ENCODE measurements around the gene PAPSS1. TPM values are rescaled to one million over a fixed set of nuclear protein-coding genes. Genes with fewer than 3 reads are reported as not detected.

Gene PAPSS1
- total and polyA plus RNA-seq, 9 of the 15 experiments (the other 6 are each of a cell fraction or from before 2014, with no cell fraction given), result 21.1 to 53.9 (median 41.9) TPM

DNA sequence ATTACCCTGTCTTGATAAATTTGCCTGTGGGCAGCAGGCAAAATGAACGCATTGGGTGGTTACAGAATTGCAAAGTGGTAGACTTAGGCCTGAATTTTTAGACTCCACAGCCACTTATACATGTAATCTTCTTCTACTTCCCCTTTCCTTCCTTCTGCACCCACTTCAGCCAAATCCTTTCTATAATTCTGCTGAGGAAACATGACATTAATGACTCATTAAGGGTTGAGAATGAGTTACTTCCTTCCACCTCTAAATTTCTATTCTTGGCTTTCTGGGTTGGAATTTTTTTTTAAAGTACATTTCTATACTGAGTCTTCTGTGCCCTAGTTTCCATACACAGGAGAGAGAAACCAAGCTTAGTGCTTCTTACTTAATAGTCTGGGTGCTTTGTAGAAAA is 10.1 kb downstream of the PAPSS1 start (continued):
- TF ChIP-seq FOXO4 (CRISPR knock-in tag; IDR thresholded peaks at IDR 0.05), result no peak
- no peak for TF ChIP-seq CHCHD3 (CRISPR knock-in tag; IDR thresholded peaks at IDR 0.05)
- TF ChIP-seq ARNT (IDR thresholded peaks at IDR 0.05), result no peak

DNA sequence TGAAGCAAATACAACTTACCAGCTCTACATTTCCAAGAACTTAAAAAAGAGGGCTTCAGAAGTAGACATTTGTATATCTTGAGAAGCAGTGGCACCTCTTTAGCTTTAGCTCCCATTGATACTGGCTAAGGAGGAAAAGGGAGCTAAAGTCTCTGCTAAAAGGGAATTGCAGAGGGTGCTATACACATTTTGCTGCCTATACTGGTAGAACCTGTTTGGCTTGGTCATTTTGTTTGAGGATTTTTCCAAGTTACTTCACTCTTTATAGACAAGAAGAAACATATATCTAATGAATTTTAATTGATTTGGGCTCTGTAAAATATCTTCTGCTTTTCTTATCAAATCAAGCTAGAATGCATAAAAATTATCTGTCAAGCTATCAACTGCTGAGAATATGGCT is 11.8 kb downstream of the PAPSS1 start:
- CTCF ChIA-PET (ENCODE audit: low intra/inter-chr PET ratio), result no interaction called here
- FAIRE-seq, result no peak
- H3K9me1 ChIP-seq (ENCODE audit: control insufficient read depth, insufficient read depth, low read length), result no peaks in the 10 kb centered on the region
- TF ChIP-seq KLF1 (tag; IDR thresholded peaks at IDR 0.05) (no peak), ATF6 (CRISPR knock-in tag; IDR thresholded peaks at IDR 0.05) (no peak), ZNF134 (CRISPR knock-in tag; conservative IDR thresholded peaks at IDR 0.05) (no peak), PATZ1 (CRISPR knock-in tag; IDR thresholded peaks at IDR 0.05; ENCODE audit: borderline replicate concordance) (no peak), DPF2 (IDR thresholded peaks at IDR 0.05) (no peak)
- TF ChIP-seq, protein P1, sequence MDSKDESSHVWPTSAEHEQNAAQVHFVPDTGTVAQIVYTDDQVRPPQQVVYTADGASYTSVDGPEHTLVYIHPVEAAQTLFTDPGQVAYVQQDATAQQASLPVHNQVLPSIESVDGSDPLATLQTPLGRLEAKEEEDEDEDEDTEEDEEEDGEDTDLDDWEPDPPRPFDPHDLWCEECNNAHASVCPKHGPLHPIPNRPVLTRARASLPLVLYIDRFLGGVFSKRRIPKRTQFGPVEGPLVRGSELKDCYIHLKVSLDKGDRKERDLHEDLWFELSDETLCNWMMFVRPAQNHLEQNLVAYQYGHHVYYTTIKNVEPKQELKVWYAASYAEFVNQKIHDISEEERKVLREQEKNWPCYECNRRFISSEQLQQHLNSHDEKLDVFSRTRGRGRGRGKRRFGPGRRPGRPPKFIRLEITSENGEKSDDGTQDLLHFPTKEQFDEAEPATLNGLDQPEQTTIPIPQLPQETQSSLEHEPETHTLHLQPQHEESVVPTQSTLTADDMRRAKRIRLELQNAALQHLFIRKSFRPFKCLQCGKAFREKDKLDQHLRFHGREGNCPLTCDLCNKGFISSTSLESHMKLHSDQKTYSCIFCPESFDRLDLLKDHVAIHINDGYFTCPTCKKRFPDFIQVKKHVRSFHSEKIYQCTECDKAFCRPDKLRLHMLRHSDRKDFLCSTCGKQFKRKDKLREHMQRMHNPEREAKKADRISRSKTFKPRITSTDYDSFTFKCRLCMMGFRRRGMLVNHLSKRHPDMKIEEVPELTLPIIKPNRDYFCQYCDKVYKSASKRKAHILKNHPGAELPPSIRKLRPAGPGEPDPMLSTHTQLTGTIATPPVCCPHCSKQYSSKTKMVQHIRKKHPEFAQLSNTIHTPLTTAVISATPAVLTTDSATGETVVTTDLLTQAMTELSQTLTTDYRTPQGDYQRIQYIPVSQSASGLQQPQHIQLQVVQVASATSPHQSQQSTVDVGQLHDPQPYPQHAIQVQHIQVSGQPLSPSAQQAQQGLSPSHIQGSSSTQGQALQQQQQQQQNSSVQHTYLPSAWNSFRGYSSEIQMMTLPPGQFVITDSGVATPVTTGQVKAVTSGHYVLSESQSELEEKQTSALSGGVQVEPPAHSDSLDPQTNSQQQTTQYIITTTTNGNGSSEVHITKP (IDR thresholded peaks at IDR 0.05; ENCODE audit: partially characterized antibody), result no peak
- TF ChIP-seq, protein P2, sequence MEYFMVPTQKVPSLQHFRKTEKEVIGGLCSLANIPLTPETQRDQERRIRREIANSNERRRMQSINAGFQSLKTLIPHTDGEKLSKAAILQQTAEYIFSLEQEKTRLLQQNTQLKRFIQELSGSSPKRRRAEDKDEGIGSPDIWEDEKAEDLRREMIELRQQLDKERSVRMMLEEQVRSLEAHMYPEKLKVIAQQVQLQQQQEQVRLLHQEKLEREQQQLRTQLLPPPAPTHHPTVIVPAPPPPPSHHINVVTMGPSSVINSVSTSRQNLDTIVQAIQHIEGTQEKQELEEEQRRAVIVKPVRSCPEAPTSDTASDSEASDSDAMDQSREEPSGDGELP (CRISPR knock-in tag; IDR thresholded peaks at IDR 0.05; ENCODE audit: borderline replicate concordance), result no peak

More for the DNA sequence above, 11.8 kb downstream of the PAPSS1 start:
- POLR2A ChIA-PET, result interaction anchor here (1.2 kb wide), 1 partner anchor 12 kb away, joined by 5 read pairs; the partner anchor contains the start of gene PAPSS1
- peaks cover 14% of the 10 kb centered on the region for H3K79me2 ChIP-seq (ENCODE audit: control insufficient read depth, insufficient read depth, low read length)
- no peak overlapping the region for H3K4me2 ChIP-seq (ENCODE audit: insufficient read depth, low read length)
- no peak overlapping the region for H3K9ac ChIP-seq (ENCODE audit: insufficient read depth in 1 of 2, low read depth in 2 of 2, low read length in 2 of 2)
- H3K36me3 ChIP-seq (ENCODE audit: control insufficient read depth, insufficient read depth, low read length), result no peaks in the 10 kb centered on the region
- ATAC-seq, result no peak
- no peak overlapping the region for H3K27ac ChIP-seq (ENCODE audit: extremely low read depth, low read depth, low read length)
- no TSS peak for BruUV-seq (replicated peaks)
- no peak overlapping the region for H3K4me3 ChIP-seq
- H4K20me1 ChIP-seq (replicated peaks; ENCODE audit: control insufficient read depth, insufficient read depth, low read length), result no peaks in the 10 kb centered on the region
- no peaks in the 10 kb centered on the region for H3K27me3 ChIP-seq (ENCODE audit: control insufficient read depth in 2 of 2, insufficient read depth in 2 of 2, low read length in 2 of 2)
- intact Hi-C loops (cut with micrococcal nuclease) (no loop called here), in situ Hi-C loops (cut with MboI) (loop anchor here (25.0 kb wide), 1 partner anchor 1396 kb away; the partner anchor contains the start of genes AIMP1 and TBCK)
- peaks cover 2 to 4% of the 10 kb centered on the region in 2 experiments; a peak in 2 of 5 replicates for H3K4me1 ChIP-seq (replicated peaks in 1 of 2; ENCODE audit: control insufficient read depth in 2 of 2, insufficient read depth in 2 of 2, low read length in 2 of 2)
- no peak overlapping the region for H2AFZ ChIP-seq (ENCODE audit: low read depth, low read length)
- peaks cover 10% of the 10 kb centered on the region for H3K9me3 ChIP-seq (replicated peaks; ENCODE audit: control insufficient read depth, insufficient read depth, low read depth, low read length)
- no peak for DNase-seq (ENCODE audit: extremely low read depth in 1 of 4, low spot score in 3 of 4)

Measured in K562 (cell line).